HepG2 (cell line): ENCODE measurements around the gene ELOVL2. TPM values are rescaled to one million over a fixed set of nuclear protein-coding genes. Genes with fewer than 3 reads are reported as not detected.

Source experiments
- ATAC-seq: fragments of 200-7000 bp; cut with Tn5 transposase; 3 replicates; pipeline ENCODE4 v1.9.1; 2020; ENCODE audit warnings: mild to moderate bottlenecking, moderate library complexity
- BruUV-seq: library from RNA; stranded (reverse); fragments of 400-500 nt; replicated peaks from 2 replicates; lab custom pipeline; 2021; lab: Mats Ljungman, UMichigan
- CTCF ChIA-PET: fragments of 300-600 bp; formaldehyde crosslinking; extraction: SDS; loops from one replicate; lab custom pipeline; 2021; ENCODE audit warnings: low total read pairs, inconsistent platforms, low intra/inter-chr PET ratio; lab: Yijun Ruan, JAX
- POLR2A ChIA-PET: fragments of 350-600 bp; sonication (Branson Sonifier 250); formaldehyde crosslinking; loops from one replicate; lab custom pipeline; 2020; ENCODE audit warnings: antibody characterized with exemption, inconsistent platforms; lab: Yijun Ruan, JAX
- DNase-seq: peaks from one replicate; pipeline ENCODE4 v3.0.0-alpha.2; 2015; ENCODE audit warnings: low spot score
- FAIRE-seq: peaks from 3 replicates; lab custom pipeline; 2011; peaks lifted over from hg19 to GRCh38; lab: Jason Lieb, UNC
- H2AFZ ChIP-seq: one replicate; pipeline ENCODE4 v1.6.1; 2011; ENCODE audit warnings: low read length, inconsistent platforms
- H3K27ac ChIP-seq: fragments of 300-600 bp; 3 replicates; pipeline ENCODE4 v1.8.0; 2011; ENCODE audit warnings: mixed run types, mild to moderate bottlenecking, mixed read lengths, low read length, inconsistent platforms; ENCODE audit not compliant: insufficient read depth; ENCODE audit errors: extremely low read length
- H3K27me3 ChIP-seq, 2 experiments: fragments of 200-600 bp in 1 of 2; 2 replicates in 1 of 2; 3 replicates in 1 of 2; pipeline versions ENCODE4 v1.6.0 to v1.8.0; 2011; ENCODE audit warnings: low read length in 2 of 2, mild to moderate bottlenecking in 2 of 2, moderate library complexity in 2 of 2, inconsistent platforms in 1 of 2; ENCODE audit not compliant: insufficient read depth in 2 of 2, control insufficient read depth in 1 of 2
- H3K36me3 ChIP-seq, 2 experiments: fragments of 200-600 bp in 1 of 2; replicated peaks in 1 of 2; 2 replicates in 1 of 2; 3 replicates in 1 of 2; pipeline versions ENCODE4 v1.5.1 to v1.8.0; 2011; ENCODE audit warnings: low read length in 2 of 2, inconsistent platforms in 1 of 2; ENCODE audit not compliant: insufficient read depth in 2 of 2, control insufficient read depth in 1 of 2
- H3K4me1 ChIP-seq: 2 replicates; pipeline ENCODE4 v1.5.1; 2012; ENCODE audit warnings: low read length, inconsistent platforms; ENCODE audit not compliant: insufficient read depth
- H3K4me2 ChIP-seq: 2 replicates; pipeline ENCODE4 v1.6.0; 2011; ENCODE audit warnings: low read depth, low read length, inconsistent platforms
- H3K4me3 ChIP-seq, 3 experiments: fragments of 200-600 bp in 1 of 3; sonication (generic), shearing (Covaris generic) in 1 of 3; replicated peaks in 1 of 3; 2 replicates each; pipeline ENCODE4 v1.5.1; 2011 to 2016; ENCODE audit warnings: low read length in 3 of 3, inconsistent platforms in 2 of 3, low read depth in 2 of 3, mild to moderate bottlenecking in 2 of 3, control low read depth in 1 of 3, mixed read lengths in 1 of 3; ENCODE audit not compliant: insufficient read depth in 1 of 3
- H3K79me2 ChIP-seq: one replicate; pipeline ENCODE4 v1.6.1; 2011; ENCODE audit warnings: low read length, inconsistent platforms; ENCODE audit not compliant: insufficient read depth
- H3K9ac ChIP-seq: 2 replicates; pipeline ENCODE4 v1.6.0; 2011; ENCODE audit warnings: mild to moderate bottlenecking, low read depth, low read length, inconsistent platforms; ENCODE audit not compliant: insufficient read depth
- H3K9me3 ChIP-seq: 2 replicates; pipeline ENCODE4 v1.5.1; 2012; ENCODE audit warnings: mild to moderate bottlenecking, low read length
- H4K20me1 ChIP-seq: 2 replicates; pipeline ENCODE4 v1.6.0; 2011; ENCODE audit warnings: inconsistent platforms, mild to moderate bottlenecking, low read length, moderate library complexity; ENCODE audit not compliant: insufficient read depth
- ASH2L ChIP-seq: fragments of 300-600, 200-600 bp; sonication (generic); IDR thresholded peaks from 2 replicates; pipeline ENCODE4 v1.7.0; 2017; ENCODE audit warnings: low read depth, mild to moderate bottlenecking, moderate library complexity, mixed read lengths, low read length; ENCODE audit not compliant: insufficient read length
- CBX2 ChIP-seq, 2 experiments: fragments of 200-600 bp in 1 of 2; sonication (generic); formaldehyde crosslinking in 1 of 2; IDR thresholded peaks; 2 replicates each; pipeline versions ENCODE4 v1.7.0 to v1.8.1; 2018 to 2022; ENCODE audit warnings: low read depth in 2 of 2, low read length in 1 of 2, mild to moderate bottlenecking in 1 of 2, missing genetic modification reagents in 1 of 2
- E2F1 ChIP-seq: sonication (generic); formaldehyde crosslinking; IDR thresholded peaks from 2 replicates; pipeline ENCODE4 v1.5.0; 2020; ENCODE audit warnings: missing genetic modification reagents
- HNRNPH1 ChIP-seq: fragments of 200-400 bp; formaldehyde crosslinking; optimal IDR thresholded peaks from 2 replicates; pipeline ENCODE3; 2017; ENCODE audit warnings: mild to moderate bottlenecking, low read depth, low read length
- ONECUT2 ChIP-seq: sonication (generic); formaldehyde crosslinking; IDR thresholded peaks from 2 replicates; pipeline ENCODE4 v1.4.0; 2020; ENCODE audit warnings: missing genetic modification reagents
- PHF20 ChIP-seq: sonication (generic); formaldehyde crosslinking; IDR thresholded peaks from 2 replicates; pipeline ENCODE4 v1.5.0; 2020; ENCODE audit warnings: mild to moderate bottlenecking, missing genetic modification reagents
- POGK ChIP-seq: sonication (generic); formaldehyde crosslinking; conservative IDR thresholded peaks from 2 replicates; pipeline ENCODE4 v1.8.0; 2022; ENCODE audit warnings: mild to moderate bottlenecking, moderate library complexity, missing genetic modification reagents
- POLR2AphosphoS5 ChIP-seq: IDR thresholded peaks from 2 replicates; pipeline ENCODE4 v1.6.1; 2012; ENCODE audit warnings: low read depth, low read length
- REPIN1 ChIP-seq: sonication (generic); formaldehyde crosslinking; IDR thresholded peaks from 2 replicates; pipeline ENCODE4 v1.8.0; 2022; ENCODE audit warnings: missing genetic modification reagents, low read depth, mild to moderate bottlenecking, borderline replicate concordance
- RFXANK ChIP-seq: IDR thresholded peaks from 2 replicates; pipeline ENCODE4 v1.6.1; 2016
- ZBTB33 ChIP-seq: sonication (generic); formaldehyde crosslinking; IDR thresholded peaks from 2 replicates; pipeline ENCODE4 v1.4.0; 2020; ENCODE audit warnings: missing genetic modification reagents
- ZBTB34 ChIP-seq: sonication (generic); formaldehyde crosslinking; IDR thresholded peaks from 2 replicates; pipeline ENCODE4 v1.8.0; 2022; ENCODE audit warnings: mild to moderate bottlenecking, missing genetic modification reagents
- ZNF17 ChIP-seq: sonication (generic); formaldehyde crosslinking; IDR thresholded peaks from 2 replicates; pipeline ENCODE4 v1.5.0; 2020; ENCODE audit warnings: mild to moderate bottlenecking, missing genetic modification reagents
- ZNF446 ChIP-seq: sonication (generic); formaldehyde crosslinking; IDR thresholded peaks from 2 replicates; pipeline ENCODE4 v1.5.0; 2020; ENCODE audit warnings: mild to moderate bottlenecking, missing genetic modification reagents
- ZNF674 ChIP-seq: sonication (generic); formaldehyde crosslinking; IDR thresholded peaks from 2 replicates; pipeline ENCODE4 v1.5.0; 2020; ENCODE audit warnings: low read depth, mild to moderate bottlenecking, missing genetic modification reagents
- in situ Hi-C: cut with HindIII; loops from 2 replicates; pipeline ENCODE4 v1.10.0; 2017; ENCODE audit warnings: low pct_unique_long_range_greater_than_20kb; ENCODE audit not compliant: extremely low pct_ligation_motif_present
- intact Hi-C: fragments of 100-400 bp; cut with micrococcal nuclease; formaldehyde crosslinking; loops from one replicate; pipeline ENCODE4 v1.10.0; 2022; ENCODE audit not compliant: unreplicated experiment
- polyA plus RNA-seq, 8 experiments: library from polyadenylated mRNA; depleted of rRNA in 3 of 8; stranded (reverse) in 7 of 8; unstranded in 1 of 8; fragments of >200 nt; fragmentation: Illumina TruSeq in 4 of 8; extraction: Trizol in 4 of 8; gene quantifications; 2 replicates each; pipeline versions ENCODE4 v1.2.1 to v1.2.3, GENCODE V29; 2011 to 2016; ENCODE audit warnings: low read depth in 4 of 8, missing spikeins in 1 of 8, mixed read lengths in 1 of 8; ENCODE audit not compliant: insufficient read depth in 1 of 8
- total RNA-seq, 5 experiments: library from RNA; depleted of rRNA; stranded (reverse); fragments of >200 nt; fragmentation: Illumina TruSeq; extraction: Trizol; gene quantifications; 2 replicates each; pipeline ENCODE4 v1.2.3, GENCODE V29; 2016; ENCODE audit warnings: low read depth in 1 of 5

Gene ELOVL2
- total and polyA plus RNA-seq, 2 of the 13 experiments (the other 11 are each of a cell fraction or from before 2014, with no cell fraction given) = 43.6 to 65.4 TPM

GRCh38 chr6:11033825-11034224 lies 10.3 kb downstream of the ELOVL2 start:
- H3K4me2 ChIP-seq = no peak overlapping the region
- no peak for ATAC-seq
- TF ChIP-seq E2F1 (CRISPR knock-in tag) (no peak), ONECUT2 (CRISPR knock-in tag) (no peak), CBX2 (IDR thresholded peaks at IDR 0.05; ENCODE audit: low read depth, low read length) (no peak), CBX2 (CRISPR knock-in tag; IDR thresholded peaks at IDR 0.05; ENCODE audit: low read depth) (no peak), ZNF17 (CRISPR knock-in tag) (no peak), ASH2L (no peak), ZNF674 (no peak), ZNF446 (CRISPR knock-in tag) (no peak), RFXANK (CRISPR knock-in tag) (no peak), ZBTB33 (CRISPR knock-in tag) (no peak), PHF20 (no peak), POLR2AphosphoS5 (no peak), HNRNPH1 (no peak), POGK (CRISPR knock-in tag) (no peak), REPIN1 (CRISPR knock-in tag) (no peak), ZBTB34 (no peak)

More at GRCh38 chr6:11033825-11034224, 10.3 kb downstream of the ELOVL2 start:
- H3K9me3 ChIP-seq = no peaks in the 10 kb centered on the region
- H3K4me3 ChIP-seq = no peak overlapping the region
- ChIA-PET POLR2A (interaction anchor here (1.0 kb wide), 1 partner anchor 76 kb away, joined by 3 read pairs; no protein-coding TSS in a partner anchor), CTCF (no interaction called here)
- H3K4me1 ChIP-seq = peaks cover 63% of the 10 kb centered on the region
- no peak for DNase-seq
- no peak overlapping the region for H3K27ac ChIP-seq
- intact Hi-C loops = no loop called here
- no peaks in the 10 kb centered on the region for H4K20me1 ChIP-seq
- no peaks in the 10 kb centered on the region for H3K36me3 ChIP-seq
- H3K9ac ChIP-seq = no peak overlapping the region
- no TSS peak for BruUV-seq
- H3K27me3 ChIP-seq = no peaks in the 10 kb centered on the region
- H2AFZ ChIP-seq = no peak overlapping the region
- peaks cover 93% of the 10 kb centered on the region for H3K79me2 ChIP-seq
- in situ Hi-C loops = no loop called here
- FAIRE-seq = no peak
